ENCODE measurements around the gene TMEM131L. TPM values are rescaled to one million over a fixed set of nuclear protein-coding genes. Genes with fewer than 3 reads are reported as not detected.

Gene TMEM131L
- total RNA-seq, 2 donors from 2014 or later = 22.2 to 25.6 TPM

GRCh38 chr4:153512162-153512852 lies 46.1 kb downstream of the TMEM131L start:
- no peak for ATAC-seq (ENCODE audit: insufficient number of reproducible peaks, low FRiP score, low read depth)

GRCh38 chr4:153512952-153513500 lies 46.9 kb downstream of the TMEM131L start:
- Histone ChIP-seq H3K4me3 (no peak overlapping the region), H3K27me3 (replicated peaks; ENCODE audit: insufficient read depth) (no peaks in the 10 kb centered on the region), H3K4me1 (ENCODE audit: control insufficient read depth in 1 of 2, low read depth in 2 of 2) (peaks cover 24 to 49% of the 10 kb centered on the region in 2 donors), H3K27ac (peak overlapping the region; percentile 65 to 77), H3K36me3 (no peaks in the 10 kb centered on the region), H3K9me3 (no peaks in the 10 kb centered on the region)
- DNase-seq (ENCODE audit: low spot score) (no peak), ATAC-seq (ENCODE audit: insufficient number of reproducible peaks, low FRiP score, low read depth) (no peak)
- no peak for TF ChIP-seq CTCF (IDR thresholded peaks at IDR 0.05)

More at GRCh38 chr4:153512162-153512852, 46.1 kb downstream of the TMEM131L start:
- Histone ChIP-seq H3K4me1 (ENCODE audit: control insufficient read depth in 1 of 2, low read depth in 2 of 2) (peaks cover 24 to 47% of the 10 kb centered on the region in 2 donors), H3K36me3 (no peaks in the 10 kb centered on the region), H3K4me3 (no peak overlapping the region), H3K27me3 (replicated peaks; ENCODE audit: insufficient read depth) (no peaks in the 10 kb centered on the region), H3K9me3 (no peaks in the 10 kb centered on the region), H3K27ac (peak overlapping the region; percentile 65 to 77)
- TF ChIP-seq CTCF (IDR thresholded peaks at IDR 0.05) = no peak
- DNase-seq (ENCODE audit: low spot score) = no peak

- ATAC-seq (ENCODE audit: insufficient number of reproducible peaks, low FRiP score, low read depth) (no peak), DNase-seq (ENCODE audit: low spot score) (no peak)
- Histone ChIP-seq H3K36me3 (no peaks in the 10 kb centered on the region), H3K9me3 (no peaks in the 10 kb centered on the region), H3K4me3 (no peak overlapping the region), H3K27me3 (replicated peaks; ENCODE audit: insufficient read depth) (no peaks in the 10 kb centered on the region), H3K27ac (peak overlapping the region; percentile 65 to 77), H3K4me1 (ENCODE audit: control insufficient read depth in 1 of 2, low read depth in 2 of 2) (peaks cover 27 to 54% of the 10 kb centered on the region in 2 donors)
- TF ChIP-seq CTCF (IDR thresholded peaks at IDR 0.05) = no peak
Observed at GRCh38 chr4:153513596-153513995, 47.4 kb downstream of the TMEM131L start.

- no peaks in the 10 kb centered on the region for H3K27me3 ChIP-seq (replicated peaks; ENCODE audit: insufficient read depth)
- H3K27ac ChIP-seq = peak overlapping the region; percentile 65 to 77
- H3K36me3 ChIP-seq = no peaks in the 10 kb centered on the region
- ATAC-seq (ENCODE audit: insufficient number of reproducible peaks, low FRiP score, low read depth) (no peak), DNase-seq (ENCODE audit: low spot score) (no peak)
- no peaks in the 10 kb centered on the region for H3K9me3 ChIP-seq
- H3K4me3 ChIP-seq = peak overlapping the region; percentile 23
- TF ChIP-seq CTCF (IDR thresholded peaks at IDR 0.05) = no peak
- peaks cover 27 to 59% of the 10 kb centered on the region in 2 donors for H3K4me1 ChIP-seq (ENCODE audit: control insufficient read depth in 1 of 2, low read depth in 2 of 2)
Observed at GRCh38 chr4:153514001-153514526, 47.9 kb downstream of the TMEM131L start.

GRCh38 chr4:153514688-153515426 lies 48.7 kb downstream of the TMEM131L start:
- Histone ChIP-seq H3K4me1 (ENCODE audit: control insufficient read depth in 1 of 2, low read depth in 2 of 2) (peaks cover 32 to 67% of the 10 kb centered on the region in 2 donors), H3K27ac (peak overlapping the region; percentile 20 to 77), H3K27me3 (replicated peaks; ENCODE audit: insufficient read depth) (no peaks in the 10 kb centered on the region), H3K4me3 (no peak overlapping the region), H3K9me3 (no peaks in the 10 kb centered on the region), H3K36me3 (no peaks in the 10 kb centered on the region)
- ATAC-seq (ENCODE audit: insufficient number of reproducible peaks, low FRiP score, low read depth) (no peak), DNase-seq (ENCODE audit: low spot score) (no peak)
- no peak for TF ChIP-seq CTCF (IDR thresholded peaks at IDR 0.05)

Data from thoracic aorta (tissue), 2 donors.